Type B pancreatic cell (in vitro differentiated cells): ENCODE results near the gene DNER. TPM values are rescaled to one million over a fixed set of nuclear protein-coding genes. Genes with fewer than 3 reads are reported as not detected.

Experiments
- DNase-seq: peaks from one replicate; pipeline ENCODE4 v3.0.0; 2021; ENCODE audit warnings: mixed read lengths; ENCODE audit not compliant: unreplicated experiment; ENCODE audit errors: extremely low spot score
- H3K27ac Mint-ChIP-seq: 2 replicates; pipeline ENCODE4 v1.8.0; 2021; ENCODE audit warnings: mild to moderate bottlenecking, mixed read lengths
- H3K27me3 Mint-ChIP-seq: 2 replicates; pipeline ENCODE4 v1.8.0; 2021; ENCODE audit warnings: mixed read lengths
- H3K36me3 Mint-ChIP-seq: 2 replicates; pipeline ENCODE4 v1.8.0; 2021; ENCODE audit warnings: mixed read lengths
- H3K4me1 Mint-ChIP-seq: one replicate; pipeline ENCODE4 v1.8.0; 2021; ENCODE audit warnings: mixed read lengths; ENCODE audit not compliant: unreplicated experiment
- H3K4me3 Mint-ChIP-seq: 2 replicates; pipeline ENCODE4 v1.8.0; 2021; ENCODE audit warnings: mild to moderate bottlenecking, mixed read lengths
- H3K9me3 Mint-ChIP-seq: 2 replicates; pipeline ENCODE4 v1.8.0; 2021; ENCODE audit warnings: mixed read lengths
- CTCF ChIP-seq: fragments of 200-600 bp; sonication (generic); conservative IDR thresholded peaks from 2 replicates; pipeline ENCODE4 v1.5.0; 2021; ENCODE audit warnings: antibody characterized with exemption, mild to moderate bottlenecking
- total RNA-seq: library from RNA; stranded (reverse); gene quantifications from 2 replicates; pipeline ENCODE4 v1.2.1, GENCODE V29; 2021; ENCODE audit warnings: low replicate concordance

DNER gene
- total RNA-seq, 1 donor from 2014 or later, result 15.9 TPM

- Mint-ChIP-seq H3K9me3 (no peaks in the 10 kb centered on the region), H3K27me3 (peaks cover 40% of the 10 kb centered on the region), H3K4me1 (no peaks in the 10 kb centered on the region), H3K27ac (no peak overlapping the region), H3K36me3 (no peaks in the 10 kb centered on the region), H3K4me3 (no peak overlapping the region)
- no peak for TF ChIP-seq CTCF
- no peak for DNase-seq
These were observed 39.4 kb downstream of the DNER start for GRCh38 chr2:229674830-229675530.

- no peaks in the 10 kb centered on the region for H3K4me1 Mint-ChIP-seq
- H3K27me3 Mint-ChIP-seq, result peaks cover 36% of the 10 kb centered on the region
- TF ChIP-seq CTCF, result no peak
- H3K36me3 Mint-ChIP-seq, result no peaks in the 10 kb centered on the region
- H3K27ac Mint-ChIP-seq, result no peak overlapping the region
- DNase-seq, result no peak
- no peaks in the 10 kb centered on the region for H3K9me3 Mint-ChIP-seq
- no peak overlapping the region for H3K4me3 Mint-ChIP-seq
These were observed 40.7 kb downstream of the DNER start for GRCh38 chr2:229673676-229674075.

GRCh38 chr2:229672021-229672420 lies 42.3 kb downstream of the DNER start:
- Mint-ChIP-seq H3K36me3 (no peaks in the 10 kb centered on the region), H3K4me3 (no peak overlapping the region), H3K27me3 (peaks cover 36% of the 10 kb centered on the region), H3K9me3 (no peaks in the 10 kb centered on the region), H3K4me1 (no peaks in the 10 kb centered on the region), H3K27ac (no peak overlapping the region)
- no peak for TF ChIP-seq CTCF
- no peak for DNase-seq

- peaks cover 36% of the 10 kb centered on the region for H3K27me3 Mint-ChIP-seq
These were observed 44.5 kb downstream of the DNER start for GRCh38 chr2:229669841-229670240.

GRCh38 chr2:229666811-229667210 lies 47.5 kb downstream of the DNER start:
- Mint-ChIP-seq H3K4me1 (no peaks in the 10 kb centered on the region), H3K4me3 (no peak overlapping the region), H3K27me3 (peaks cover 11% of the 10 kb centered on the region), H3K9me3 (no peaks in the 10 kb centered on the region), H3K36me3 (no peaks in the 10 kb centered on the region), H3K27ac (no peak overlapping the region)
- no peak for DNase-seq
- no peak for TF ChIP-seq CTCF

More at GRCh38 chr2:229669841-229670240, 44.5 kb downstream of the DNER start:
- Mint-ChIP-seq H3K27ac (no peak overlapping the region), H3K4me3 (no peak overlapping the region), H3K9me3 (no peaks in the 10 kb centered on the region), H3K36me3 (no peaks in the 10 kb centered on the region), H3K4me1 (no peaks in the 10 kb centered on the region)
- no peak for DNase-seq
- no peak for TF ChIP-seq CTCF

- DNase-seq, result no peak
- no peak for TF ChIP-seq CTCF
- Mint-ChIP-seq H3K4me1 (no peaks in the 10 kb centered on the region), H3K4me3 (no peak overlapping the region), H3K27me3 (peaks cover 4% of the 10 kb centered on the region), H3K27ac (no peak overlapping the region), H3K36me3 (no peaks in the 10 kb centered on the region), H3K9me3 (no peaks in the 10 kb centered on the region)
These were observed 49.2 kb downstream of the DNER start for GRCh38 chr2:229665158-229665557.
